Liver (tissue), 9 donors: ENCODE results near the gene GUK1. TPM values are rescaled to one million over a fixed set of nuclear protein-coding genes. Genes with fewer than 3 reads are reported as not detected.

Source experiments
- DNase-seq: peaks from one replicate; pipeline ENCODE4 v3.0.0-alpha.2; 2017; ENCODE audit warnings: low spot score
- H3K27ac ChIP-seq, 2 donors: one replicate each; pipeline ENCODE4 v1.7.0; 2013; ENCODE audit warnings: inconsistent platforms in 2 of 2, low read length in 2 of 2, control low read depth in 1 of 2, low read depth in 1 of 2, mild to moderate bottlenecking in 1 of 2
- H3K27me3 ChIP-seq, 4 donors: one replicate each; pipeline versions ENCODE4 v1.6.1 to v1.7.0; 2013; ENCODE audit warnings: low read length in 3 of 4, inconsistent platforms in 1 of 4, mild to moderate bottlenecking in 1 of 4, moderate library complexity in 1 of 4; ENCODE audit not compliant: control insufficient read depth in 4 of 4, insufficient read depth in 4 of 4
- H3K36me3 ChIP-seq, 4 donors: one replicate each; pipeline versions ENCODE4 v1.6.1 to v1.7.0; 2013; ENCODE audit warnings: low read length in 3 of 4, mild to moderate bottlenecking in 3 of 4, low read depth in 1 of 4, moderate library complexity in 1 of 4; ENCODE audit not compliant: control insufficient read depth in 4 of 4, insufficient read depth in 3 of 4
- H3K4me1 ChIP-seq, 4 donors: one replicate each; pipeline versions ENCODE4 v1.6.1 to v1.7.0; 2013; ENCODE audit warnings: low read length in 3 of 4, mild to moderate bottlenecking in 3 of 4, moderate library complexity in 1 of 4; ENCODE audit not compliant: control insufficient read depth in 4 of 4, insufficient read depth in 4 of 4
- H3K4me3 ChIP-seq, 3 donors: one replicate each; pipeline versions ENCODE4 v1.6.1 to v1.7.0; 2013; ENCODE audit warnings: low read length in 3 of 3, control low read depth in 1 of 3, low read depth in 1 of 3, mild to moderate bottlenecking in 1 of 3
- H3K9ac ChIP-seq, 2 donors: one replicate each; pipeline ENCODE4 v1.7.0; 2013; ENCODE audit warnings: low read length in 2 of 2, mild to moderate bottlenecking in 2 of 2, moderate library complexity in 2 of 2, control low read depth in 1 of 2, low read depth in 1 of 2
- H3K9me3 ChIP-seq, 4 donors: one replicate each; pipeline versions ENCODE4 v1.6.1 to v1.7.0; 2013; ENCODE audit warnings: low read length in 3 of 4; ENCODE audit not compliant: control insufficient read depth in 4 of 4
- ATF3 ChIP-seq: IDR thresholded peaks from 2 replicates; pipeline ENCODE4 v1.6.1; 2016; ENCODE audit warnings: antibody characterized with exemption
- EGR1 ChIP-seq, 2 donors: IDR thresholded peaks; 2 replicates each; pipeline ENCODE4 v1.6.1; 2016 to 2018; ENCODE audit warnings: antibody characterized with exemption in 2 of 2, low read depth in 2 of 2
- FOXA1 ChIP-seq: IDR thresholded peaks from 2 replicates; pipeline ENCODE4 v1.6.1; 2016; ENCODE audit warnings: antibody characterized with exemption
- FOXA2 ChIP-seq: IDR thresholded peaks from 2 replicates; pipeline ENCODE4 v1.6.1; 2016; ENCODE audit warnings: antibody characterized with exemption
- GABPA ChIP-seq, 2 donors: IDR thresholded peaks in 1 of 2; conservative IDR thresholded peaks in 1 of 2; 2 replicates each; pipeline ENCODE4 v1.6.1; 2016; ENCODE audit warnings: antibody characterized with exemption in 2 of 2, mild to moderate bottlenecking in 1 of 2, moderate library complexity in 1 of 2
- HNF4A ChIP-seq, 2 donors: conservative IDR thresholded peaks; 2 replicates each; pipeline ENCODE4 v1.6.1; 2016; ENCODE audit warnings: antibody characterized with exemption in 2 of 2, mild to moderate bottlenecking in 2 of 2
- HNF4G ChIP-seq: IDR thresholded peaks from 2 replicates; pipeline ENCODE4 v1.6.1; 2016; ENCODE audit warnings: antibody characterized with exemption
- JUND ChIP-seq, 2 donors: IDR thresholded peaks; 2 replicates each; pipeline ENCODE4 v1.6.1; 2016; ENCODE audit warnings: antibody characterized with exemption in 2 of 2
- MAX ChIP-seq: IDR thresholded peaks from 2 replicates; pipeline ENCODE4 v1.6.1; 2016; ENCODE audit warnings: antibody characterized with exemption
- NR2F2 ChIP-seq: IDR thresholded peaks from 2 replicates; pipeline ENCODE4 v1.6.1; 2016; ENCODE audit warnings: antibody characterized with exemption
- RAD21 ChIP-seq, 2 donors: IDR thresholded peaks; 2 replicates each; pipeline ENCODE4 v1.6.1; 2016; ENCODE audit warnings: antibody characterized with exemption in 2 of 2, mild to moderate bottlenecking in 2 of 2
- RXRA ChIP-seq, 2 donors: IDR thresholded peaks; 2 replicates each; pipeline ENCODE4 v1.6.1; 2017 to 2018; ENCODE audit warnings: antibody characterized with exemption in 2 of 2, mild to moderate bottlenecking in 1 of 2
- SP1 ChIP-seq: IDR thresholded peaks from 2 replicates; pipeline ENCODE4 v1.6.1; 2018; ENCODE audit warnings: antibody characterized with exemption, mild to moderate bottlenecking
- TAF1 ChIP-seq: conservative IDR thresholded peaks from 2 replicates; pipeline ENCODE4 v1.6.1; 2016; ENCODE audit warnings: antibody characterized with exemption, mild to moderate bottlenecking
- YY1 ChIP-seq: IDR thresholded peaks from 2 replicates; pipeline ENCODE4 v1.6.1; 2016; ENCODE audit warnings: antibody characterized with exemption, mild to moderate bottlenecking
- WGBS: extraction: QIAGEN DNeasy Blood & Tissue Kit; methylation state at CpG from one replicate; pipeline ENCODE4 v1.1.7; 2013; 5-methylcytosine and 5-hydroxymethylcytosine counted together
- polyA plus RNA-seq, 2 donors: library from polyadenylated mRNA; stranded (reverse) in 1 of 2; unstranded in 1 of 2; fragments of 200-250 nt in 1 of 2; fragments of >200 nt in 1 of 2; fragmentation: Nextera tagmentation in 1 of 2; extraction: Ambion mirVana in 1 of 2; gene quantifications; one replicate each; pipeline versions ENCODE4 v1.2.1 to v1.2.3, GENCODE V29; 2013 to 2015
- total RNA-seq, 2 donors: library from RNA; depleted of rRNA; stranded (reverse); fragments of >200 nt; gene quantifications; one replicate each; pipeline ENCODE4 v1.2.3, GENCODE V29; 2014
- TF ChIP-seq, protein P1 (sequence below): fragments of 150-350 bp; IDR thresholded peaks from 2 replicates; pipeline ENCODE4 v1.5.1; 2017; ENCODE audit warnings: improper control_type of control experiment, low read depth, low read length; ENCODE audit not compliant: missing input control
- TF ChIP-seq, protein P2 (sequence below): IDR thresholded peaks from 2 replicates; pipeline ENCODE4 v1.6.1; 2016; ENCODE audit warnings: antibody characterized with exemption, mild to moderate bottlenecking
- TF ChIP-seq, protein P3 (sequence below): IDR thresholded peaks from 2 replicates; pipeline ENCODE4 v1.6.1; 2016; ENCODE audit warnings: antibody characterized with exemption
- donor health status: healthy.
- donor health status: healthy.
- donor health status: healthy.
- donor health status: healthy.
- donor health status: healthy.

Gene GUK1
- total and polyA plus RNA-seq, 4 donors, result 147 to 251 (median 216) TPM

GRCh38 chr1:228146417-228147150 lies 6.5 kb downstream of the GUK1 start (continued):
- no peak for TF ChIP-seq RXRA (IDR thresholded peaks at IDR 0.05)
- no peak for TF ChIP-seq ATF3
- no peak for TF ChIP-seq GABPA (IDR thresholded peaks at IDR 0.05 in 1 of 2, conservative IDR thresholded peaks at IDR 0.05 in 1 of 2)
- TF ChIP-seq FOXA2, result no peak
- no peak for TF ChIP-seq TAF1
- TF ChIP-seq, protein P1, sequence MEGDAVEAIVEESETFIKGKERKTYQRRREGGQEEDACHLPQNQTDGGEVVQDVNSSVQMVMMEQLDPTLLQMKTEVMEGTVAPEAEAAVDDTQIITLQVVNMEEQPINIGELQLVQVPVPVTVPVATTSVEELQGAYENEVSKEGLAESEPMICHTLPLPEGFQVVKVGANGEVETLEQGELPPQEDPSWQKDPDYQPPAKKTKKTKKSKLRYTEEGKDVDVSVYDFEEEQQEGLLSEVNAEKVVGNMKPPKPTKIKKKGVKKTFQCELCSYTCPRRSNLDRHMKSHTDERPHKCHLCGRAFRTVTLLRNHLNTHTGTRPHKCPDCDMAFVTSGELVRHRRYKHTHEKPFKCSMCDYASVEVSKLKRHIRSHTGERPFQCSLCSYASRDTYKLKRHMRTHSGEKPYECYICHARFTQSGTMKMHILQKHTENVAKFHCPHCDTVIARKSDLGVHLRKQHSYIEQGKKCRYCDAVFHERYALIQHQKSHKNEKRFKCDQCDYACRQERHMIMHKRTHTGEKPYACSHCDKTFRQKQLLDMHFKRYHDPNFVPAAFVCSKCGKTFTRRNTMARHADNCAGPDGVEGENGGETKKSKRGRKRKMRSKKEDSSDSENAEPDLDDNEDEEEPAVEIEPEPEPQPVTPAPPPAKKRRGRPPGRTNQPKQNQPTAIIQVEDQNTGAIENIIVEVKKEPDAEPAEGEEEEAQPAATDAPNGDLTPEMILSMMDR, result no peak

GRCh38 chr1:228147151-228147693 lies 7.1 kb downstream of the GUK1 start:
- WGBS, result 95% methylated on average over 20 of the region's 20 CpGs
- DNase-seq, result no peak
- H3K27me3 ChIP-seq, result no peaks in the 10 kb centered on the region
- TF ChIP-seq ATF3 (no peak), RXRA (IDR thresholded peaks at IDR 0.05) (no peak), SP1 (no peak), HNF4G (no peak)
- H3K4me1 ChIP-seq, result peaks cover 8 to 16% (median 10%) of the 10 kb centered on the region in 4 donors
- no peak overlapping the region for H3K27ac ChIP-seq
- H3K36me3 ChIP-seq, result peaks cover 0 to 24% (median 10%) of the 10 kb centered on the region in 4 donors
- no peak overlapping the region for H3K9ac ChIP-seq
- no peak overlapping the region for H3K4me3 ChIP-seq
- no peaks in the 10 kb centered on the region for H3K9me3 ChIP-seq

- WGBS, result 94% methylated on average over 4 of the region's 4 CpGs
- no peak overlapping the region for H3K4me3 ChIP-seq
- DNase-seq, result no peak
- no peak overlapping the region for H3K27ac ChIP-seq
- H3K36me3 ChIP-seq, result peaks cover 0 to 24% (median 10%) of the 10 kb centered on the region in 4 donors
- H3K27me3 ChIP-seq, result no peaks in the 10 kb centered on the region
- no peak overlapping the region for H3K9ac ChIP-seq
- peaks cover 5 to 11% (median 5%) of the 10 kb centered on the region in 4 donors for H3K4me1 ChIP-seq
- no peaks in the 10 kb centered on the region for H3K9me3 ChIP-seq
- TF ChIP-seq TAF1, result no peak
- TF ChIP-seq, protein P2, sequence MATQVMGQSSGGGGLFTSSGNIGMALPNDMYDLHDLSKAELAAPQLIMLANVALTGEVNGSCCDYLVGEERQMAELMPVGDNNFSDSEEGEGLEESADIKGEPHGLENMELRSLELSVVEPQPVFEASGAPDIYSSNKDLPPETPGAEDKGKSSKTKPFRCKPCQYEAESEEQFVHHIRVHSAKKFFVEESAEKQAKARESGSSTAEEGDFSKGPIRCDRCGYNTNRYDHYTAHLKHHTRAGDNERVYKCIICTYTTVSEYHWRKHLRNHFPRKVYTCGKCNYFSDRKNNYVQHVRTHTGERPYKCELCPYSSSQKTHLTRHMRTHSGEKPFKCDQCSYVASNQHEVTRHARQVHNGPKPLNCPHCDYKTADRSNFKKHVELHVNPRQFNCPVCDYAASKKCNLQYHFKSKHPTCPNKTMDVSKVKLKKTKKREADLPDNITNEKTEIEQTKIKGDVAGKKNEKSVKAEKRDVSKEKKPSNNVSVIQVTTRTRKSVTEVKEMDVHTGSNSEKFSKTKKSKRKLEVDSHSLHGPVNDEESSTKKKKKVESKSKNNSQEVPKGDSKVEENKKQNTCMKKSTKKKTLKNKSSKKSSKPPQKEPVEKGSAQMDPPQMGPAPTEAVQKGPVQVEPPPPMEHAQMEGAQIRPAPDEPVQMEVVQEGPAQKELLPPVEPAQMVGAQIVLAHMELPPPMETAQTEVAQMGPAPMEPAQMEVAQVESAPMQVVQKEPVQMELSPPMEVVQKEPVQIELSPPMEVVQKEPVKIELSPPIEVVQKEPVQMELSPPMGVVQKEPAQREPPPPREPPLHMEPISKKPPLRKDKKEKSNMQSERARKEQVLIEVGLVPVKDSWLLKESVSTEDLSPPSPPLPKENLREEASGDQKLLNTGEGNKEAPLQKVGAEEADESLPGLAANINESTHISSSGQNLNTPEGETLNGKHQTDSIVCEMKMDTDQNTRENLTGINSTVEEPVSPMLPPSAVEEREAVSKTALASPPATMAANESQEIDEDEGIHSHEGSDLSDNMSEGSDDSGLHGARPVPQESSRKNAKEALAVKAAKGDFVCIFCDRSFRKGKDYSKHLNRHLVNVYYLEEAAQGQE, result no peak
- TF ChIP-seq RAD21 (IDR thresholded peaks at IDR 0.05), result no peak
- no peak for TF ChIP-seq NR2F2
- no peak for TF ChIP-seq HNF4G
- TF ChIP-seq, protein P1, result no peak
- TF ChIP-seq GABPA (IDR thresholded peaks at IDR 0.05 in 1 of 2, conservative IDR thresholded peaks at IDR 0.05 in 1 of 2), result no peak
- no peak for TF ChIP-seq HNF4A (conservative IDR thresholded peaks at IDR 0.05)
- no peak for TF ChIP-seq SP1
- no peak for TF ChIP-seq YY1
- no peak for TF ChIP-seq FOXA1
- TF ChIP-seq RXRA (IDR thresholded peaks at IDR 0.05), result no peak
- no peak for TF ChIP-seq JUND (IDR thresholded peaks at IDR 0.05)
- TF ChIP-seq FOXA2, result no peak
- no peak for TF ChIP-seq EGR1 (IDR thresholded peaks at IDR 0.05; ENCODE audit: low read depth in 2 of 2)
- TF ChIP-seq, protein P3, sequence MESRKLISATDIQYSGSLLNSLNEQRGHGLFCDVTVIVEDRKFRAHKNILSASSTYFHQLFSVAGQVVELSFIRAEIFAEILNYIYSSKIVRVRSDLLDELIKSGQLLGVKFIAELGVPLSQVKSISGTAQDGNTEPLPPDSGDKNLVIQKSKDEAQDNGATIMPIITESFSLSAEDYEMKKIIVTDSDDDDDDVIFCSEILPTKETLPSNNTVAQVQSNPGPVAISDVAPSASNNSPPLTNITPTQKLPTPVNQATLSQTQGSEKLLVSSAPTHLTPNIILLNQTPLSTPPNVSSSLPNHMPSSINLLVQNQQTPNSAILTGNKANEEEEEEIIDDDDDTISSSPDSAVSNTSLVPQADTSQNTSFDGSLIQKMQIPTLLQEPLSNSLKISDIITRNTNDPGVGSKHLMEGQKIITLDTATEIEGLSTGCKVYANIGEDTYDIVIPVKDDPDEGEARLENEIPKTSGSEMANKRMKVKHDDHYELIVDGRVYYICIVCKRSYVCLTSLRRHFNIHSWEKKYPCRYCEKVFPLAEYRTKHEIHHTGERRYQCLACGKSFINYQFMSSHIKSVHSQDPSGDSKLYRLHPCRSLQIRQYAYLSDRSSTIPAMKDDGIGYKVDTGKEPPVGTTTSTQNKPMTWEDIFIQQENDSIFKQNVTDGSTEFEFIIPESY, result no peak
- no peak for TF ChIP-seq MAX
Measured at GRCh38 chr1:228147768-228148167, 7.7 kb downstream of the GUK1 start.
